ENCODE measurements around the gene BLVRA. TPM values are rescaled to one million over a fixed set of nuclear protein-coding genes. Genes with fewer than 3 reads are reported as not detected.
"Not testable (repeated sequence)": the region's sequence is repeated elsewhere in the genome, so short reads cannot be mapped to it uniquely, and the experiment has no call there.

The BLVRA gene
- total RNA-seq, 3 donors from 2014 or later (not counting 1 experiment from before 2014, with no cell fraction given): 19.8 to 25.6 (median 20.9) TPM

GRCh38 chr7:43808410-43808809 is 49.9 kb downstream of the BLVRA start:
- Mint-ChIP-seq H3K4me1 (peaks cover 51 to 53% of the 10 kb centered on the region in 2 donors), H3K27ac (peak overlapping the region; percentile 75 to 76), H3K36me3 (no peaks in the 10 kb centered on the region), H3K27me3 (ENCODE audit: low read depth in 2 of 2) (peaks cover 0 to 3% of the 10 kb centered on the region in 2 donors), H3K9me3 (no peaks in the 10 kb centered on the region), H3K4me3 (peak overlapping the region; percentile 75)
- DNase-seq (peak; percentile 44 to 47), ATAC-seq (peak; percentile 82 to 89 (median 86))
- Histone ChIP-seq H3K27ac (ENCODE audit: low read length) (peak overlapping the region; percentile 62), H3K4me3 (ENCODE audit: low read length) (no peak overlapping the region), H3K36me3 (ENCODE audit: control insufficient read depth, insufficient read depth, low read length) (peaks cover 2% of the 10 kb centered on the region), H3K4me1 (ENCODE audit: control insufficient read depth, insufficient read depth, low read length) (peaks cover 25% of the 10 kb centered on the region), H3K27me3 (ENCODE audit: control insufficient read depth, insufficient read depth, low read length) (no peaks in the 10 kb centered on the region), H3K9me3 (ENCODE audit: control insufficient read depth, insufficient read depth, low read length) (no peaks in the 10 kb centered on the region)
- TF ChIP-seq CTCF (IDR thresholded peaks at IDR 0.05): no peak
- intact Hi-C loops (cut with micrococcal nuclease): no loop called here
- 40% methylated on average over 11 of the region's 11 CpGs for WGBS (ENCODE audit: insufficient coverage)

GRCh38 chr7:43810195-43810941 is 51.9 kb downstream of the BLVRA start:
- H3K4me1 ChIP-seq (ENCODE audit: control insufficient read depth, insufficient read depth, low read length): peaks cover 25% of the 10 kb centered on the region
- ATAC-seq; intact Hi-C loops (cut with micrococcal nuclease); H3K9me3 ChIP-seq (ENCODE audit: control insufficient read depth, insufficient read depth, low read length); H3K36me3 Mint-ChIP-seq; H3K27me3 ChIP-seq (ENCODE audit: control insufficient read depth, insufficient read depth, low read length); H3K4me3 ChIP-seq (ENCODE audit: low read length); H3K36me3 ChIP-seq (ENCODE audit: control insufficient read depth, insufficient read depth, low read length); H3K27ac ChIP-seq (ENCODE audit: low read length); H3K9me3 Mint-ChIP-seq: not testable (repeated sequence)
- Mint-ChIP-seq H3K4me3 (peak overlapping the region; percentile 53), H3K4me1 (peaks cover 50 to 51% of the 10 kb centered on the region in 2 donors), H3K27me3 (ENCODE audit: low read depth in 2 of 2) (peaks cover 8 to 11% of the 10 kb centered on the region in 2 donors), H3K27ac (peak overlapping the region; percentile 64 to 76)
- WGBS (ENCODE audit: insufficient coverage): 90% methylated on average over 15 of the region's 16 CpGs
- peak in 1 of 2 donors; percentile 45 for DNase-seq

GRCh38 chr7:43815373-43815772 is 56.9 kb downstream of the BLVRA start:
- Mint-ChIP-seq H3K27me3 (ENCODE audit: low read depth in 2 of 2) (peaks cover 23 to 37% of the 10 kb centered on the region in 2 donors), H3K27ac (no peak overlapping the region), H3K4me3 (no peak overlapping the region), H3K36me3 (no peaks in the 10 kb centered on the region), H3K9me3 (no peaks in the 10 kb centered on the region), H3K4me1 (peaks cover 13 to 16% of the 10 kb centered on the region in 2 donors)
- Histone ChIP-seq H3K36me3 (ENCODE audit: control insufficient read depth, insufficient read depth, low read length) (no peaks in the 10 kb centered on the region), H3K4me1 (ENCODE audit: control insufficient read depth, insufficient read depth, low read length) (peaks cover 4% of the 10 kb centered on the region), H3K27ac (ENCODE audit: low read length) (no peak overlapping the region), H3K27me3 (ENCODE audit: control insufficient read depth, insufficient read depth, low read length) (no peaks in the 10 kb centered on the region), H3K9me3 (ENCODE audit: control insufficient read depth, insufficient read depth, low read length) (no peaks in the 10 kb centered on the region), H3K4me3 (ENCODE audit: low read length) (no peak overlapping the region)
- no peak for ATAC-seq
- TF ChIP-seq CTCF (IDR thresholded peaks at IDR 0.05): no peak
- WGBS (ENCODE audit: insufficient coverage): 64% methylated on average over 3 of the region's 3 CpGs
- no peak for DNase-seq
- intact Hi-C loops (cut with micrococcal nuclease): no loop called here

- H3K27me3 Mint-ChIP-seq (ENCODE audit: low read depth in 2 of 2): peaks cover 23 to 38% of the 10 kb centered on the region in 2 donors
- H3K9me3 Mint-ChIP-seq; H3K27me3 ChIP-seq (ENCODE audit: control insufficient read depth, insufficient read depth, low read length); H3K36me3 Mint-ChIP-seq; H3K4me3 Mint-ChIP-seq; DNase-seq; H3K27ac Mint-ChIP-seq; H3K27ac ChIP-seq (ENCODE audit: low read length); intact Hi-C loops (cut with micrococcal nuclease); H3K36me3 ChIP-seq (ENCODE audit: control insufficient read depth, insufficient read depth, low read length); H3K4me3 ChIP-seq (ENCODE audit: low read length); H3K4me1 ChIP-seq (ENCODE audit: control insufficient read depth, insufficient read depth, low read length); H3K9me3 ChIP-seq (ENCODE audit: control insufficient read depth, insufficient read depth, low read length); ATAC-seq: not testable (repeated sequence)
- peaks cover 6 to 11% of the 10 kb centered on the region in 2 donors for H3K4me1 Mint-ChIP-seq
- WGBS (ENCODE audit: insufficient coverage): 55% methylated on average over 2 of the region's 2 CpGs
These were observed 57.7 kb downstream of the BLVRA start for GRCh38 chr7:43816046-43816797.

- H3K36me3 Mint-ChIP-seq; H3K4me3 ChIP-seq (ENCODE audit: low read length); H3K36me3 ChIP-seq (ENCODE audit: control insufficient read depth, insufficient read depth, low read length); H3K9me3 ChIP-seq (ENCODE audit: control insufficient read depth, insufficient read depth, low read length); ATAC-seq; H3K9me3 Mint-ChIP-seq; DNase-seq; H3K27ac ChIP-seq (ENCODE audit: low read length); H3K4me1 ChIP-seq (ENCODE audit: control insufficient read depth, insufficient read depth, low read length); H3K4me1 Mint-ChIP-seq; H3K4me3 Mint-ChIP-seq; H3K27ac Mint-ChIP-seq; H3K27me3 ChIP-seq (ENCODE audit: control insufficient read depth, insufficient read depth, low read length); intact Hi-C loops (cut with micrococcal nuclease): not testable (repeated sequence)
- peaks cover 13 to 23% of the 10 kb centered on the region in 2 donors for H3K27me3 Mint-ChIP-seq (ENCODE audit: low read depth in 2 of 2)
- WGBS (ENCODE audit: insufficient coverage): 96% methylated on average over 7 of the region's 7 CpGs
These were observed 64.9 kb downstream of the BLVRA start for GRCh38 chr7:43823425-43823824.
